Endothelial cell of umbilical vein (primary cell): ENCODE measurements around the gene ZNF618. TPM values are rescaled to one million over a fixed set of nuclear protein-coding genes. Genes with fewer than 3 reads are reported as not detected.

ENCODE experiments used
- BruUV-seq: library from RNA; stranded (reverse); fragments of 400-500 nt; replicated peaks from 2 replicates; lab custom pipeline; 2021; lab: Mats Ljungman, UMichigan
- CTCF ChIA-PET: fragments of 300-600, 350-600 bp; sonication (Branson Sonifier 250); formaldehyde crosslinking; loops from one replicate; lab custom pipeline; 2021; ENCODE audit warnings: antibody characterized with exemption, inconsistent platforms; lab: Charles Lee
- POLR2A ChIA-PET: fragments of 300-600, 350-600 bp; sonication (Branson Sonifier 250); formaldehyde crosslinking; loops from one replicate; lab custom pipeline; 2021; ENCODE audit warnings: antibody characterized with exemption, inconsistent platforms; lab: Charles Lee
- DNase-seq: peaks from one replicate; pipeline ENCODE4 v3.0.0-alpha.2; 2011; ENCODE audit warnings: low read depth, low spot score
- FAIRE-seq: peaks from 2 replicates; lab custom pipeline; 2011; peaks lifted over from hg19 to GRCh38; lab: Jason Lieb, UNC
- H2AFZ ChIP-seq: 2 replicates; pipeline ENCODE4 v1.6.0; 2012; ENCODE audit warnings: low read depth, low read length, control low read depth, inconsistent platforms
- H3K27ac ChIP-seq: 2 replicates; pipeline ENCODE4 v1.5.1; 2011; ENCODE audit warnings: low read depth, mild to moderate bottlenecking, control low read depth, low read length, moderate library complexity; ENCODE audit not compliant: insufficient read depth
- H3K27me3 ChIP-seq, 2 experiments: 2 replicates each; pipeline versions ENCODE4 v1.6.0 to v1.6.1; 2011; ENCODE audit warnings: low read length in 2 of 2, mixed read lengths in 1 of 2; ENCODE audit not compliant: control insufficient read depth in 2 of 2, insufficient read depth in 2 of 2
- H3K36me3 ChIP-seq, 2 experiments: 2 replicates in 1 of 2; 3 replicates in 1 of 2; pipeline ENCODE4 v1.5.1; 2011; ENCODE audit warnings: low read length in 2 of 2, mild to moderate bottlenecking in 1 of 2, moderate library complexity in 1 of 2; ENCODE audit not compliant: control insufficient read depth in 2 of 2, insufficient read depth in 2 of 2; ENCODE audit errors: extremely low read depth in 1 of 2
- H3K4me1 ChIP-seq: 3 replicates; pipeline ENCODE4 v1.5.1; 2011; ENCODE audit warnings: mild to moderate bottlenecking, low read length; ENCODE audit not compliant: control insufficient read depth, insufficient read depth; ENCODE audit errors: extremely low read depth
- H3K4me2 ChIP-seq: 2 replicates; pipeline ENCODE4 v1.6.1; 2011; ENCODE audit warnings: low read length, control low read depth, mixed read lengths; ENCODE audit not compliant: insufficient read depth
- H3K4me3 ChIP-seq, 3 experiments: fragments of 200-600 bp in 1 of 3; sonication (generic), shearing (Covaris generic) in 1 of 3; replicated peaks in 1 of 3; 2 replicates each; pipeline ENCODE4 v1.5.1; 2011 to 2016; ENCODE audit warnings: control low read depth in 3 of 3, low read length in 3 of 3, mild to moderate bottlenecking in 2 of 3, inconsistent platforms in 1 of 3, low read depth in 1 of 3, moderate library complexity in 1 of 3; ENCODE audit not compliant: insufficient read depth in 1 of 3
- H3K79me2 ChIP-seq: 2 replicates; pipeline ENCODE4 v1.6.0; 2012; ENCODE audit warnings: low read length, inconsistent platforms; ENCODE audit not compliant: control insufficient read depth, insufficient read depth
- H3K9ac ChIP-seq: replicated peaks from 2 replicates; pipeline ENCODE3; 2011; ENCODE audit warnings: low read length, control low read depth; ENCODE audit not compliant: insufficient read depth; ENCODE audit errors: extremely low read depth
- H3K9me1 ChIP-seq: replicated peaks from 3 replicates; pipeline ENCODE4 v1.6.0; 2011; ENCODE audit warnings: mild to moderate bottlenecking, low read length; ENCODE audit not compliant: control insufficient read depth, insufficient read depth; ENCODE audit errors: extremely low read depth
- H3K9me3 ChIP-seq: replicated peaks from 2 replicates; pipeline ENCODE4 v1.5.1; 2012; ENCODE audit warnings: low read length, inconsistent platforms; ENCODE audit not compliant: control insufficient read depth, insufficient read depth
- H4K20me1 ChIP-seq: replicated peaks from 2 replicates; pipeline ENCODE3; 2011; ENCODE audit warnings: mild to moderate bottlenecking, low read length; ENCODE audit not compliant: control insufficient read depth, insufficient read depth; ENCODE audit errors: extremely low read depth
- EZH2 ChIP-seq: IDR thresholded peaks from 2 replicates; pipeline ENCODE4 v1.6.1; 2012; ENCODE audit warnings: borderline replicate concordance, low read depth, mild to moderate bottlenecking, moderate library complexity, low read length, inconsistent platforms; ENCODE audit not compliant: severe bottlenecking
- FOS ChIP-seq: IDR thresholded peaks from 2 replicates; pipeline ENCODE4 v1.6.1; 2011; ENCODE audit warnings: mild to moderate bottlenecking, low read length, moderate library complexity, borderline replicate concordance; ENCODE audit not compliant: insufficient read depth
- GATA2 ChIP-seq: IDR thresholded peaks from 2 replicates; pipeline ENCODE4 v1.7.0; 2011; ENCODE audit warnings: low read depth, mild to moderate bottlenecking, moderate library complexity, mixed read lengths, low read length; ENCODE audit not compliant: insufficient read length, insufficient read depth
- JUN ChIP-seq: IDR thresholded peaks from 2 replicates; pipeline ENCODE4 v1.6.1; 2011; ENCODE audit warnings: borderline replicate concordance, low read depth; ENCODE audit not compliant: insufficient read length, insufficient read depth
- MYC ChIP-seq: IDR thresholded peaks from one replicate; pipeline ENCODE4 v1.6.1; 2011; ENCODE audit warnings: mild to moderate bottlenecking, low read depth, low read length
- POLR2A ChIP-seq: IDR thresholded peaks from 2 replicates; pipeline ENCODE4 v1.6.1; 2012; ENCODE audit warnings: low read depth, mild to moderate bottlenecking, control low read depth, low read length
- POLR2AphosphoS5 ChIP-seq: IDR thresholded peaks from 2 replicates; pipeline ENCODE4 v1.6.1; 2012; ENCODE audit warnings: low read depth, mild to moderate bottlenecking, control low read depth, low read length, moderate library complexity; ENCODE audit not compliant: insufficient read depth
- dilution Hi-C: fragments of 300-500 bp; cut with MboI; formaldehyde crosslinking; loops from one replicate; pipeline ENCODE4 v1.15.0; 2019; ENCODE audit warnings: low sequenced_read_pairs; ENCODE audit not compliant: extremely low pct_ligation_motif_present
- intact Hi-C: fragments of 100-400 bp; cut with micrococcal nuclease; formaldehyde crosslinking; loops from one replicate; pipeline ENCODE4 v1.10.0; 2022
- polyA plus RNA-seq, 4 experiments: library from polyadenylated mRNA; depleted of rRNA in 3 of 4; stranded (reverse) in 3 of 4; unstranded in 1 of 4; fragments of >200 nt; gene quantifications; 2 replicates each; pipeline versions ENCODE4 v1.2.1 to v1.2.3, GENCODE V29; 2011 to 2012; ENCODE audit warnings: missing spikeins in 1 of 4
- total RNA-seq: library from RNA; stranded (reverse); gene quantifications from 2 replicates; pipeline ENCODE4 v1.2.3, GENCODE V29; 2021
- TF ChIP-seq, protein P1 (sequence below), 2 donors: IDR thresholded peaks; 1 replicate in 1 of 2; 2 replicates in 1 of 2; pipeline ENCODE4 v1.5.1; 2011; ENCODE audit warnings: low read length in 2 of 2, mild to moderate bottlenecking in 2 of 2, moderate library complexity in 2 of 2, control low read depth in 1 of 2, inconsistent platforms in 1 of 2, low read depth in 1 of 2; ENCODE audit not compliant: insufficient read depth in 1 of 2; ENCODE audit errors: extremely low read depth in 1 of 2
- TF ChIP-seq, protein P2 (sequence below): IDR thresholded peaks from 2 replicates; pipeline ENCODE4 v1.6.1; 2011; ENCODE audit not compliant: insufficient read depth, insufficient read length

The ZNF618 gene
- total and polyA plus RNA-seq, 2 donors (not counting 3 experiments of a cell fraction or from before 2014, with no cell fraction given), result 22.6 to 80.3 TPM

DNA sequence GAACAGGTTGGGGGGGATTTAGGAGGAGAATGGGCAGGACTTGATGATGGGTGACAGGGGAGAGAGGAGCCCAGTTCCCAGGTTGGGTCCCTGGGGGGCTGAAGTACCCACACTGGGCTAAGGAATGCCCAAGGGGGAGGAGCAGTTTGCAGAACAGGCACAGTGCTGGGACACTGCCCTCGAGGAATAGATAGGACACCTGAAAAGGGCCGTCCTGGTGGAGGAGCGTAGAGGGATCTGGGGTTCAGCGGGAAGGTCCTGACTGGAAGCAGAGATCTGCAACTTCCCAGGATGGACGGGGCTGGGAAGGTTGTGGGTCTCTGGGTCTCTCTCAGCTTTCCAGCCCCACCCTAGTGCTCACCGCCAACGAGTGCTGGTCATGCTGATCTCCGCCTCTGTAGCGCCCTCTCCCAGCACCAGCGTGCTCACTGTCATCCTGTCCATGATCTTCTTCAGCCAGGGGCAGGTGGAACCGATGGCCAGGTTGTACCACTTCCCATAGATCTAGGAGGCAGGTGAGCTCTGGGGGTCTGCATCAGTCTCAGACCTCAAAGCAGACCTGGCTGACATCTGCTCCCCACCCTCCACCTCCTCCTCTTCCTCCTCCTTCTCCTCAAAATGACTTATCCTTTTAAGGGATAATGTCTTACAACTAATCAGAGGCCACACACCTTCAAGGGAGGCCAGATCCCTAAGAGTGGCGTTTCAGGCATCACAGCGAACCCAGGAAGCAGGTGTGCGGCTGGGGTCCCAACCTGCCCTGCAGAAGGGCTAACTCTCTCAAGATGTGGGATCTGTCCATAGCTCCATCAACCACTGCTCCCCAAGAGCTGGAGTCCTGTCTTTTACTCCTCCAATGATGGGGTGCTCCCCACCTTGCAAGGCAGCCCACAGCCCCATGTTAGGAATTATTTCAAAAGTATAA is 200.4 kb downstream of the ZNF618 start:
- CTCF ChIA-PET, result interaction anchor here (1.1 to 3.8 kb wide), 2 partner anchors 32 to 214 kb away, joined by 4 to 15 read pairs; no protein-coding TSS in a partner anchor
- H3K9me3 ChIP-seq, result no peaks in the 10 kb centered on the region
- H3K36me3 ChIP-seq, result no peaks in the 10 kb centered on the region
- no peak overlapping the region for H3K4me2 ChIP-seq
- TF ChIP-seq POLR2AphosphoS5 (no peak), EZH2 (no peak), GATA2 (no peak), FOS (no peak), JUN (no peak), POLR2A (no peak), MYC (no peak)
- TF ChIP-seq, protein P1, sequence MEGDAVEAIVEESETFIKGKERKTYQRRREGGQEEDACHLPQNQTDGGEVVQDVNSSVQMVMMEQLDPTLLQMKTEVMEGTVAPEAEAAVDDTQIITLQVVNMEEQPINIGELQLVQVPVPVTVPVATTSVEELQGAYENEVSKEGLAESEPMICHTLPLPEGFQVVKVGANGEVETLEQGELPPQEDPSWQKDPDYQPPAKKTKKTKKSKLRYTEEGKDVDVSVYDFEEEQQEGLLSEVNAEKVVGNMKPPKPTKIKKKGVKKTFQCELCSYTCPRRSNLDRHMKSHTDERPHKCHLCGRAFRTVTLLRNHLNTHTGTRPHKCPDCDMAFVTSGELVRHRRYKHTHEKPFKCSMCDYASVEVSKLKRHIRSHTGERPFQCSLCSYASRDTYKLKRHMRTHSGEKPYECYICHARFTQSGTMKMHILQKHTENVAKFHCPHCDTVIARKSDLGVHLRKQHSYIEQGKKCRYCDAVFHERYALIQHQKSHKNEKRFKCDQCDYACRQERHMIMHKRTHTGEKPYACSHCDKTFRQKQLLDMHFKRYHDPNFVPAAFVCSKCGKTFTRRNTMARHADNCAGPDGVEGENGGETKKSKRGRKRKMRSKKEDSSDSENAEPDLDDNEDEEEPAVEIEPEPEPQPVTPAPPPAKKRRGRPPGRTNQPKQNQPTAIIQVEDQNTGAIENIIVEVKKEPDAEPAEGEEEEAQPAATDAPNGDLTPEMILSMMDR (IDR thresholded peaks at IDR 0.05; ENCODE audit: extremely low read depth in 1 of 2, insufficient read depth in 1 of 2, low read depth in 1 of 2, low read length in 2 of 2), result no peak
- TF ChIP-seq, protein P2, sequence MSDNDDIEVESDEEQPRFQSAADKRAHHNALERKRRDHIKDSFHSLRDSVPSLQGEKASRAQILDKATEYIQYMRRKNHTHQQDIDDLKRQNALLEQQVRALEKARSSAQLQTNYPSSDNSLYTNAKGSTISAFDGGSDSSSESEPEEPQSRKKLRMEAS, result no peak
- DNase-seq (no peak), FAIRE-seq (no peak)
- no peak overlapping the region for H3K4me3 ChIP-seq
- H3K27ac ChIP-seq, result no peak overlapping the region
- H2AFZ ChIP-seq, result no peak overlapping the region
- no peaks in the 10 kb centered on the region for H4K20me1 ChIP-seq
- no peaks in the 10 kb centered on the region for H3K79me2 ChIP-seq
- dilution Hi-C loops (loop anchor here (25.0 kb wide), 1 partner anchor 211 kb away; no protein-coding TSS in a partner anchor), intact Hi-C loops (no loop called here)
- no TSS peak for BruUV-seq
- no peaks in the 10 kb centered on the region for H3K4me1 ChIP-seq
- H3K27me3 ChIP-seq, result peaks cover 2 to 18% of the 10 kb centered on the region in 2 experiments
- no peak overlapping the region for H3K9ac ChIP-seq
- POLR2A ChIA-PET, result no interaction called here
- no peaks in the 10 kb centered on the region for H3K9me1 ChIP-seq
